IPS-20b (cell line): ENCODE measurements around the gene CBARP.
A peak's percentile ranks its signal among the peaks of the same experiment; 100 is the strongest.

Experiments used
- H3K27ac ChIP-seq: one replicate; pipeline ENCODE4 v1.5.1; 2013; ENCODE audit warnings: low read length
- H3K27me3 ChIP-seq: 2 replicates; pipeline ENCODE4 v1.6.1; 2013; ENCODE audit warnings: mild to moderate bottlenecking, low read length, inconsistent platforms; ENCODE audit not compliant: insufficient read depth
- H3K36me3 ChIP-seq: 2 replicates; pipeline ENCODE4 v1.6.1; 2013; ENCODE audit warnings: low read depth, mild to moderate bottlenecking, inconsistent platforms, low read length, moderate library complexity; ENCODE audit not compliant: insufficient read depth
- H3K4me1 ChIP-seq: 2 replicates; pipeline ENCODE4 v1.6.1; 2013; ENCODE audit warnings: mild to moderate bottlenecking, control low read depth, inconsistent platforms, low read length, moderate library complexity; ENCODE audit not compliant: insufficient read depth
- H3K4me3 ChIP-seq: 2 replicates; pipeline ENCODE4 v1.5.1; 2013; ENCODE audit warnings: mild to moderate bottlenecking, low read length, inconsistent platforms
- H3K9ac ChIP-seq: 2 replicates; pipeline ENCODE4 v1.6.1; 2013; ENCODE audit warnings: low read depth, mild to moderate bottlenecking, inconsistent platforms, low read length, moderate library complexity
- H3K9me3 ChIP-seq: 2 replicates; pipeline ENCODE4 v1.6.1; 2013; ENCODE audit warnings: mild to moderate bottlenecking, low read depth, low read length, inconsistent platforms; ENCODE audit not compliant: insufficient read depth

Gene CBARP

DNA sequence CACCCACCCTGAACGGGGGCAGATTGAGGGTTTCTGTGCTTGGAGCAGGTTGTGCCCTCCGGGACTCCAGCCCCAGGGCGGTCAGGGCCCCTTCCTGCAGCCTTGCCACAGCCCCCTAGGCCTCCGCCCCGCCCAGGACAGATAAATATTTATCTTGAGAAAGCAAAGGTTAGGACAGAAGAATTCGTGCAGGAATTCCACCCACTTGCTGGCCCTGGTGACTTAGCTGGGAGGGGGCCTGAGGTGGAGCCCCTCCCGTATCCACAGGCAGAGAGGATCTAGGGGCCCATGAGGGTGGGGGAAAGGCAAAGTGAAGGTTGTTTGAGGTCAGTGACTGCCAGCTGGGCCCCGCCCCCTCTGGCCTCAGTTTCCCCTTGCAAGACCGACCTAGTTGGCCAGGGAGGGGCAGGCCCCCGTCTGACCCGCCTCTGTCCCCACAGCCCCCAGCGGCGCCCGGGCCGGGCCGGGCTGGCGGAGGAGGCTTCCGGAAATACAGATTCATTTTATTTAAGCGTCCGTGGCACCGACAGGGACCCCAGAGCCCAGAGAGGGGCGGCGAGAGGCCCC is 15.8 kb upstream of the CBARP start:
- H3K9me3 ChIP-seq: no peaks in the 10 kb centered on the region
- H3K36me3 ChIP-seq: peaks cover 70% of the 10 kb centered on the region
- H3K4me3 ChIP-seq: no peak overlapping the region
- no peaks in the 10 kb centered on the region for H3K27me3 ChIP-seq
- H3K4me1 ChIP-seq: no peaks in the 10 kb centered on the region
- no peak overlapping the region for H3K27ac ChIP-seq
- H3K9ac ChIP-seq: no peak overlapping the region

DNA sequence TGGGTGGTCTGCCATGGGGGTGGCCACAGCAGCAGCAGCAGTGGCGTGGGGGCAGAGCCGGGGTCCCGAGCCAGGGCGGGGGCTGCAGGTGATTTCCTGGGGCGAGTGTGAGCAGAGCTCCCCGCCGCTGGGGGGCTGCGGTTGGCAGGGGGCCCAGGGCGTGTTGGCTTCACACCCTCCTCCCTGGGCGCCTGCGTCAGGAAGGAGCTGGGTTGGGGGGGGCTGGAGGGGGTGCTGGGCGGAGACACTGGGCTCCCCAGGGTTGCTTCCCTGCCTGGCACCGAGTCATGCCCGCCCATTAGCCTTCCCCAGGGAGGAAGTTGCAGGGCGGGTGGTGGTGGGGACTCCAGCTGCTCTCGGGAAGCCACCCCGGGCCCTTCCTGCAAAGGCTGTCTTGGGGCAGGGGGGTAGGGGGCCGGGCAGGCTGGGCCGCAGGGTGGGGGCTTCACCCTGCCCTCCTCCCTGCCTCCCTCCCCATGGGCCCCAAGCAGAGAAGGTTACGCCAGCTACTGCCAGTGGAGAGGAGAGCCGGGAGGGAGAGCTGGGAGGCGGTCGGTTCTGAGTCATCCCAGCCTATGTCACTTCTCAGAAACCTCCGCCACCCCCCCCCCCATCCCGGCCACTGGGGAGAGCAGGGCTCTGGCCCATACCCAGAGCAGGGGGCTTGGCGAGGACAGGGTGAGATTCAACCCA is 15.2 kb upstream of the CBARP start:
- H3K9ac ChIP-seq: no peak overlapping the region
- no peaks in the 10 kb centered on the region for H3K4me1 ChIP-seq
- H3K4me3 ChIP-seq: no peak overlapping the region
- no peak overlapping the region for H3K27ac ChIP-seq
- no peaks in the 10 kb centered on the region for H3K27me3 ChIP-seq
- no peaks in the 10 kb centered on the region for H3K9me3 ChIP-seq
- H3K36me3 ChIP-seq: peaks cover 65% of the 10 kb centered on the region

DNA sequence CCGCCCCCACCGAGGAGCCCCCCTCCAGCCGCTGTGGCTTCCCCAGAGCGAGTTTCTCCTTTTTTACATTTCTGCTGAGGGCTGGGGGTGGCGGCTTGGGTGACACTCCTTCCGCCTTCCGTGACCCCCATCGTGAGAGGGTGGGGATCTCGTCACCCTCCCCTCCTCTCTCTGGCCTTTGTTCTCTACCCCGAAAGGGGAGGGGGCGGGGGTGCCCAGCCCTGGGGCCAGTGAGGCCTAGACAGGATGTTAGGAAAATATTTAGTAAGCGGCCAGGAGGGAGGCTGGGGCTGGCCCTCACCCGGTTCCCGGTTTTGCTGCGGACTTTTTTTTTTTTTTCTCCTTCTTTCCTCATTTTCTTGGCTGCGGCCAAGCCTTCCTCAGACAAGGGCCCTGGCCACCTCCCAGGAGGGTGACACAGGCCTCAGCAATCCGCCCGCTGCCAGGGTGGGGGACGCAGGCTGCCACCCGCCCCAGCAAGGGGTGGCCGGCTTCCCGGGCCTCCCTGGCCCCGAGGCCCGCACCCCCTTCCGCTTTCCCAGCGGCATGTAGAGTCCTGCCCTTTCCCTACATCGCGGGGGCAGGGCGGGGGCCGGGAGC is 14.5 kb upstream of the CBARP start:
- Histone ChIP-seq H3K27me3 (no peaks in the 10 kb centered on the region), H3K4me1 (no peaks in the 10 kb centered on the region), H3K4me3 (peak overlapping the region; percentile 93; the same call in 1 of the 2 replicates), H3K9ac (peak overlapping the region; percentile 99; the same call in 1 of the 2 replicates), H3K9me3 (no peaks in the 10 kb centered on the region), H3K36me3 (peaks cover 59% of the 10 kb centered on the region), H3K27ac (peak overlapping the region; percentile 49)

DNA sequence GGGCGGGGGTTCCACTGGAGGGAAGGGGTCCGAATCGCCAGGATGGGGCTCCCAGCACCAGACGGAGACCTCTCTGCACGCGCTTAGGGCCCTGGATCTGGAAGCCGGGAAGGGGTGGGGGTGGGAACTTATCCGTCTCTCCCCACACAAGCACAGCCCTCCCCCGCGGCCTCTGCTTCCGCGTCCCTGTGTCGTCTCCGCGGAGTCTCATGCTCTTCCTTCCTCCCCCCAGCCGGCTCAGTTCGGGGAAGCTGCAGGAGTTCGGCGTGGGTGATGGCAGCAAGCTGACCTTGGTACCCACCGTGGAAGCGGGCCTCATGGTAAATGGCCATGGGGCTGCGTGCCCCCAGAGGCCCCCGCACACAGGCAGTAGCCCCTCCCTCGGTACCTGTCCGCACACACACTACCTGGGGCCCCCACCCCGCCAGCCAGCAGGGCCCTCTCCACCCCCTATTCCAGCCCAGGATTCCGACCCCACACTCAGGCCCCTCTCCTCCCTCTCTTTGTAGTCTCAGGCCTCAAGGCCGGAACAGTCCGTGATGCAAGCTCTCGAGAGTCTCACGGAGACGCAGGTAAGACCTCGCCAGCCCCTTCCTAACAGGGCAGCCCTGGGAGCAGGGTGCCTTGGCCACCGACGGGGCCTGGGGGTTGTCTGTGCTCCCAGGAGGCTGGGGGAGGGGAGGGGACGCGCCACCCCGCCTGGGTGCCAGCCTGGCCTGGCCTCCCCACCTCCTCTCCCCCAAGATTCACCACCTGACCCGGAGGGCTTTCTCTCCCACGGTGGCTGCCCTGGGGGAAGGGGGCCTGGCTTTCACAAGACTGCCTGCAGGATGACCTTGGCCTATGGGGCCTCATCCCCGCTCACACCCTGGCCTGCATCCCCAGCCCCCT is 13.8 kb upstream of the CBARP start:
- no peaks in the 10 kb centered on the region for H3K9me3 ChIP-seq
- H3K4me1 ChIP-seq: no peaks in the 10 kb centered on the region
- H3K27ac ChIP-seq: peak overlapping the region; percentile 85
- H3K9ac ChIP-seq: peak overlapping the region; percentile 99
- H3K4me3 ChIP-seq: peak overlapping the region; percentile 93
- H3K27me3 ChIP-seq: no peaks in the 10 kb centered on the region
- peaks cover 51% of the 10 kb centered on the region for H3K36me3 ChIP-seq

DNA sequence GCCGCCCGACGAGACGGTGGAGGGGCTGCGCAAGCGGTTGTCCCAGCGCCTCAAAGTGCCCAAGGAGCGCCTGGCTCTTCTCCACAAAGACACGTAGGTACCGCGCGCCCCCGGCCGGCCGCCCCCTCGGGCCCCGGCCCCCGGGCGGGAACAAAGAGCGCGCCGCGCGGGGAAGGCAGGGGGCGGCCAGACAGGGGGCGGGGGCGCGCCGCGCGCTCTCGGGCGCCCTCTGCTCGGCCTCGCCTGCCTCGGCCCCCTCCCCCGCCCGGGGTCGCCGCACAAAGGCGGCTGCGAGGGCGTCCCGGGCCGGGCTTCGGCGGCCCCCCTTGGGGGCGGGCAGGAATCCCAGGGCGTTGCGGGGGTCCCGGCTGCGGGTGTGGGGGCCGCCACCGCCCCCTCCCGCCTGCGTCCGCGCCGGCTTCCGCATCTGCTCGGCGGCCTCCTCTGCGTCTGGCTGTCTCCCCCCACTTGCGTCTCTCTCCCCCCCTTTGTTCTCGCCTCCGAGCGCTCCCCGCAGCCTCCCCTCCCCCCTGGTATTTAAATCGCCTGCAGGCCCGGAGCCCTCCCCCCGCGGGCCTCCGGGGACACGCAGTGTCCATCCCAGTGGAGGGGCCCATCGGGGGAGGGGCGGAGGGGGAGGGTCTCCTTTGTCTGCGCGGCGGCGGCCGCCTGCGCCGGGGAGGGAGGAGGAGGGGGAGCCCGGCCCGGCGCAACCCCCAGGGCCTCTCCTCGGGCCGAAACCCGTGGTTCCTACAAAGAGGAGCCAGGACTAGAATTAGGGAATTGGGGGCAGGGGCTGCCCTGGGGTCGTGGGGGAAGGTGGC is 12.8 kb upstream of the CBARP start:
- Histone ChIP-seq H3K4me1 (no peaks in the 10 kb centered on the region), H3K9me3 (no peaks in the 10 kb centered on the region), H3K9ac (peak overlapping the region; percentile 99), H3K4me3 (peak overlapping the region; percentile 93), H3K27me3 (no peaks in the 10 kb centered on the region), H3K27ac (peak overlapping the region; percentile 85), H3K36me3 (peaks cover 43% of the 10 kb centered on the region)

DNA sequence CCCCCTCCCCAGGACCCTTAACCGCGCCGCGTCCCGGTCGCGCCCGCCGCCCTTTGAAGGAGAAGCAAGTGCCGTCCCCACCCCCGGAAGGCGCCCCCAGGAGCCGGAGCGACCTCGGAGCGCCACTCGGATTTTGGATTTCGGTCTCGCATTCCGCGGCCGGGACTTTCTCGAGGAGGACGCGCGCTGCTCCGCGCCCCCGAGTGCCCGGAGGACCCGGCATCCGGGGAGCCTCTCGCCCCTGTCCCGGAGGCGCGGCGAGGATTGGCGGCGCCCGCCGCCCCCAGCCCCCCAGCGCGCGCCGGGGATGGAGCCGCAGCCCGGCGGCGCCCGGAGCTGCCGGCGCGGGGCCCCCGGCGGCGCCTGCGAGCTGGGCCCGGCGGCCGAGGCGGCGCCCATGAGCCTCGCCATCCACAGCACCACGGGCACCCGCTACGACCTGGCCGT is 12.2 kb upstream of the CBARP start:
- Histone ChIP-seq H3K27ac (no peak overlapping the region), H3K9me3 (no peaks in the 10 kb centered on the region), H3K36me3 (peaks cover 36% of the 10 kb centered on the region), H3K9ac (peak overlapping the region; percentile 99; the same call in 1 of the 2 replicates), H3K4me1 (no peaks in the 10 kb centered on the region), H3K27me3 (no peaks in the 10 kb centered on the region), H3K4me3 (peak overlapping the region; percentile 93; the same call in 1 of the 2 replicates)

DNA sequence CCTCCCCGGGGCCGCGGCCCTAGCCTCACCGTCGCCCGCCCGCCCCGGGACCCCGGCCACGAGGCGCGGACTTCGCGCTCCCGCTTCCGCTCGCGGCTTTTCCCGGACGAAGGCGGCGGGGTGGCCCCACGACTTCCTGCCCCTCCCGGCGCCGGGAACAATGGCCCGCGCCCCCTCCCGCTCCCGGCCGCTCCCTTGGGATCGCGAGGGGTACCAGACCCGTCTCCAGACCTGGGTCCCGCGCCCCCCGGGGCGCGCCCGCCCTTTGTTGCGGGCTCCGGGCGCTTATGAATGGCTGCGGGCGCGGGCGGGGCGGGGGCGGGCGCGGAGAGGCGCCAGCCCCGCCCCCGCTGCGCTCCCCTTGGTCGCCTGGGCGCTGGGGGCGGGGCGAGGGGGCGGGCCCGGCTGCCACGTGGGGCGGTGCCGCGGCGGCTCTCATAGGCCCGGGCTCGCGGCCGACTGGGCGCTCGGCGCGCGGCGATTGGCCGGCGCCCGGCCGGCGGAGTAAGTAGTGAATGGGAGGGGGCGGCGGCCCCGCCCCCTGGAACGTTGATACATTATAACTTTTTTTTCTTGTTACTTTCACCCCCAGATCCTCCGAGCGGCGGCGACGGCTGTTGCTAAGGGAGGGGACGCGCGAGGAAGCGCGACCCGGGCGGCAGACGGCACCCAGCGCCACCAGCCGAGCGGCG is 11.6 kb upstream of the CBARP start:
- no peak overlapping the region for H3K27ac ChIP-seq
- H3K27me3 ChIP-seq: no peaks in the 10 kb centered on the region
- no peaks in the 10 kb centered on the region for H3K9me3 ChIP-seq
- peak overlapping the region; percentile 71; the same call in 1 of the 2 replicates for H3K4me3 ChIP-seq
- peak overlapping the region; percentile 78; the same call in 1 of the 2 replicates for H3K9ac ChIP-seq
- 0 out of 2 replicates have a peak, but pooled peaks cover 4% of the 10 kb centered on the region for H3K4me1 ChIP-seq
- peaks cover 31% of the 10 kb centered on the region for H3K36me3 ChIP-seq

DNA sequence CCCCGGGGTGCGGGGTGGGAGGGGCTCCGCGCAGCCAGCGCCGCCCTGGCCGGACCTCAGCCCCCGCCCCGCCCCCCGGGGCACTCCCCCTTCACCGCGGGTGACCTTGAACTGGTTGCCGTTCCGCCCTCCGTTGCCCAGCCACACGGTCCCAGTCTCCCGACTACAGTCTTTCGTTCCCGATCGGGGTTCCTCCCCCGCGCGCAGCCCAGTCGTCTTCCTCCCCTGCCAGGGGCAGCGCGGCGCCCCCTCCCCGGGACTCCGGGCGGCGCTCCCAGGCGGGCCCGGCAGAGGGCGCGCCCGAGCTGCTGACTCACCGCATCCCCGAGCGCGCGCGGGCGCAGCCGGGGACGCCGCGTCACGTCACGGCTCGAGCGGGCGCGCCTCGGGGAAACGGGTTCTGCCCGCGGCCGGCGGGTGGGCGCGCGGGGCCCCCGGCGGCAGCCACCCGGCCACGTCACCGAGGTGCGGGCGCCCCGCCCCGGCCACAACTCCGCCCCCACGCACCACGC is 11.0 kb upstream of the CBARP start:
- Histone ChIP-seq H3K9ac (peak overlapping the region; percentile 83), H3K4me3 (peak overlapping the region; percentile 76), H3K9me3 (no peaks in the 10 kb centered on the region), H3K27ac (peak overlapping the region; percentile 77), H3K36me3 (peaks cover 25% of the 10 kb centered on the region), H3K27me3 (no peaks in the 10 kb centered on the region), H3K4me1 (0 out of 2 replicates have a peak, but pooled peaks cover 4% of the 10 kb centered on the region)

DNA sequence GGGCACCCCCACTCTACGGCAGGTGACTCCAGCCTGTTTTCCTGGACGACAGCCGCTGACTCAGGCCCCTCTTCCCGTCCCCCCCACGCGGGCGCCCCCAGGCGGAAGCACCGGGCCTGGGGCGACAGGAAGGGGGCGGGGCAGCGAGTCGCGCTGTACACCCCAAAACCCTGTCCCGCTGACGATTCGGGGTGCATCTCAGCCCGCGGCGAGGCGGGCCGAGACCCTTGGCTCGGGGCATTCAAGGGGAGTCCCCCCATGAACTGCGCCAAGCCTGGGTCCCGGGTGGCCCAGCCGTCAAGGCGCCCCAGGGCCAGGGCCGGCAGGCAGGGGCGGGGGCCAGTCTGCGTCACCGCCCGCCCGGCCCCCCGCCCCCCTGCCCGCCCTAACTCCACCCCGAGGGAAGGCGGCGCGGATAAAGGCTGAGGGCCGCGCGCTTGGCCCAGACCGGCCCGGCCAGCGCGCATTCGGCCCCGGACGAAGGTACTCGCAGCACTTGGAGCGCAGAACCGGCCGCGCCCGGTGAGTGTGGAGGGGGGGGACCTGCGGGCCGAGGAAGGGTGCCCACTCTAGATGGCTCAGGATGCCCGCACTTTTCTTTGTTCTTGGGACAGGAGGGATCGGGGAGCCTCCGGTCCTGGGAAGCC is 10.5 kb upstream of the CBARP start, which contains the start of gene MIDN:
Gene MIDN, plus strand, starts transcription at position 445 of the 647 bp plus-strand sequence. CDS start 1,714 bp downstream, outside the sequence.
- Histone ChIP-seq H3K27me3 (no peaks in the 10 kb centered on the region), H3K9ac (peak within 1 kb of the TSS; percentile 83), H3K9me3 (no peaks in the 10 kb centered on the region), H3K27ac (peak within 1 kb of the TSS; percentile 77), H3K4me1 (0 out of 2 replicates have a peak, but pooled peaks cover 4% of the 10 kb centered on the region), H3K36me3 (peaks cover 19% of the 10 kb centered on the region), H3K4me3 (peak within 1 kb of the TSS; percentile 76)

DNA sequence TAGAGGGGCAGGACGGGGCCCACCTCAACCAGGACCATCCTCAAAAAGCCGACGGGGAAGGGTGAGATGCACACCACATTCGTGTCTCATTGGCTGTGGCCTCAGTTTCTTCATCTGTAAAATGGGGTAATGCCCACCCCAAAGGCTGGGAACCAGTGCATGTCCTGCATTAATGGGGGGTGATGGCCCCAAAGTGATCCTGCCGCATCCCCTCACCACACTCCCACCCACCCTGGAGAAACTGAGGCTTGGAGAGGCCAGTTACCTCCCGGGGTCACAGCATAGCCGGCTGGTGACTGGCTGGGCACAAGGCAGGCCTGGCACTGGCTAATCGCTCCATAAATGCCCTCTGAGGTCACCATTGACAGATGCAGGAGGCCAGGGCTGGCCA is 9.9 kb upstream of the CBARP start:
- no peak overlapping the region; the same call in 1 of the 2 replicates for H3K9ac ChIP-seq
- H3K9me3 ChIP-seq: no peaks in the 10 kb centered on the region
- H3K4me3 ChIP-seq: peak overlapping the region; percentile 76; the same call in 1 of the 2 replicates
- H3K36me3 ChIP-seq: peaks cover 17% of the 10 kb centered on the region
- no peaks in the 10 kb centered on the region for H3K27me3 ChIP-seq
- 0 out of 2 replicates have a peak, but pooled peaks cover 4% of the 10 kb centered on the region for H3K4me1 ChIP-seq
- no peak overlapping the region for H3K27ac ChIP-seq
